Bronchial epithelial cell (primary cell): ENCODE data around the gene THADA. TPM values are rescaled to one million over a fixed set of nuclear protein-coding genes. Genes with fewer than 3 reads are reported as not detected.

Experiments
- DNase-seq: peaks from one replicate; pipeline ENCODE4 v3.0.0-alpha.2; 2010; ENCODE audit warnings: low read depth
- FAIRE-seq: peaks from 2 replicates; lab custom pipeline; 2011; peaks lifted over from hg19 to GRCh38; lab: Jason Lieb, UNC
- H3K27me3 ChIP-seq: 2 replicates; pipeline ENCODE4 v1.5.1; 2011; ENCODE audit warnings: low read length; ENCODE audit not compliant: control insufficient read depth, insufficient read depth
- H3K36me3 ChIP-seq: 2 replicates; pipeline ENCODE4 v1.5.1; 2011; ENCODE audit warnings: low read length; ENCODE audit not compliant: control insufficient read depth, insufficient read depth
- H3K4me3 ChIP-seq: 2 replicates; pipeline ENCODE4 v1.5.1; 2011; ENCODE audit warnings: mild to moderate bottlenecking, low read depth, low read length, control low read depth
- total RNA-seq: library from RNA; depleted of rRNA; stranded (reverse); fragments of >200 nt; gene quantifications from 2 replicates; pipeline ENCODE4 v1.2.1, GENCODE V29; 2014
- TF ChIP-seq, protein P1 (sequence below): IDR thresholded peaks from 2 replicates; pipeline ENCODE4 v1.5.1; 2011; ENCODE audit warnings: mild to moderate bottlenecking, moderate library complexity, low read length, control low read depth, inconsistent platforms; ENCODE audit not compliant: insufficient read depth, severe bottlenecking

The THADA gene
- total RNA-seq, 1 donor from 2014 or later, result 25.8 TPM

DNA sequence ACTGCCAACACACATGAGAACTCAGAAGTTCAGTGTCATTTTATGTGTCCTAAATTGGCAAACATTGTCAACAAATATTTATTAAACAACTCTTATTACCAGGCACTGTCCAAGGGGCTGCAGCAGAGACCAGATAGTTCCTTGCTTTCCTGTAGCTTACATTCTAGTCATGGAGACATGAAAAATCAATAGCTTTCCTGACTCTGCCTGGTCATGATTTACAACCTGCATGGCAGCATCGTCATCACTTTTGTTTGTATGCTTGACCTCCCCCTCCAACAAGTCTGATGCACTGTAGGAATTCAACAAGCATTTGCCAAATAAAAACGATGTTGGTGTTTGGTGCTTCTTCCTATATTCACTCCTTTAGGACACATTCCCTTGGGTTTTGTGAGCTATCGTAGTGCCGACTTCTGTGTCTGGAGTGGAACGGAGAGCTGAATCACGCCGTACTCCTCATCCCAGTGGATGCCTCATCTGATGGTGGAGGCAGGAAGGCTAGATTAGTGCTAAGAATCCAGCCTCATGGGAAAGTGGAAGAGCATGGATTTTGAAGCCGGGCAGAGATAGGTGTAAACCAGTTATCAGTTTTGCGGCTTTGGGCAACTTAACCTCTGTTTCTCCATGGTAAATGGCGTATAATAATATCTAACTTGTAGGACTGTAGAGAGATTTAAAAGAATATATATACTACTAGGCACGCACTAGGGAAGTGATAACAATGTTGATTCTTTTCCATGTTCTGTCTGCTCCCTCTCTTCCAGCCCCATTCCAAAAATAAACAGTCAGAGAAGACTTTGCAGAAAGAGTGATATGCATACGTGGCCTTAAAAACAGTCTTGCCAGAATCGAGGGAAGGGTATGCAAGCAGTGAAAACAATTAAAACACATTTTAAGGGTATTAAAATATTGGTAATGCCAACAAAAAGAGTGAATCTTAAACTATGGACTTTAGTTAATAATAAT lies 249.0 kb downstream of the THADA start:
- DNase-seq (no peak), FAIRE-seq (no peak)

DNA sequence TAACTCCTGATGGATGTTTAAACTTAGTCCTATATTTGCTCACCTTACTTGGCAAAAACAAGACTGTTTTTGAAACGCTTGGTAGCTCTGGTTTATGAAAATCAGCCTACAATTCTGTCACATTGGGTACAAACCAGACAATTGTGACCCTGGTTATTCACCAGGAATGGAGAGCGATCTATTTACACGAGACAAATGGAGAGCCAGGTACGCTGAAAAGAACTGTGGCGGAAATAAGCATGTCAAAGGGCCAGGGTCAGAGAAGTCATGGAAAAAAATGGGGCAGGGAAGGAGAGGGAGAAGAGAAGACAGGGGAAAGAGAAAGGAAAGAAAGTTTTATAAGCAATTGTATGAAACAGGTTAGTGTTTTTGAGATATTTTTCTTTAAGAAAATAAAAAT lies 250.0 kb downstream of the THADA start:
- Histone ChIP-seq H3K36me3 (no peaks in the 10 kb centered on the region), H3K4me3 (no peak overlapping the region), H3K27me3 (no peaks in the 10 kb centered on the region)
- FAIRE-seq, result no peak
- TF ChIP-seq, protein P1, sequence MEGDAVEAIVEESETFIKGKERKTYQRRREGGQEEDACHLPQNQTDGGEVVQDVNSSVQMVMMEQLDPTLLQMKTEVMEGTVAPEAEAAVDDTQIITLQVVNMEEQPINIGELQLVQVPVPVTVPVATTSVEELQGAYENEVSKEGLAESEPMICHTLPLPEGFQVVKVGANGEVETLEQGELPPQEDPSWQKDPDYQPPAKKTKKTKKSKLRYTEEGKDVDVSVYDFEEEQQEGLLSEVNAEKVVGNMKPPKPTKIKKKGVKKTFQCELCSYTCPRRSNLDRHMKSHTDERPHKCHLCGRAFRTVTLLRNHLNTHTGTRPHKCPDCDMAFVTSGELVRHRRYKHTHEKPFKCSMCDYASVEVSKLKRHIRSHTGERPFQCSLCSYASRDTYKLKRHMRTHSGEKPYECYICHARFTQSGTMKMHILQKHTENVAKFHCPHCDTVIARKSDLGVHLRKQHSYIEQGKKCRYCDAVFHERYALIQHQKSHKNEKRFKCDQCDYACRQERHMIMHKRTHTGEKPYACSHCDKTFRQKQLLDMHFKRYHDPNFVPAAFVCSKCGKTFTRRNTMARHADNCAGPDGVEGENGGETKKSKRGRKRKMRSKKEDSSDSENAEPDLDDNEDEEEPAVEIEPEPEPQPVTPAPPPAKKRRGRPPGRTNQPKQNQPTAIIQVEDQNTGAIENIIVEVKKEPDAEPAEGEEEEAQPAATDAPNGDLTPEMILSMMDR, result no peak
- no peak for DNase-seq

More for the DNA sequence above, 249.0 kb downstream of the THADA start:
- H3K36me3 ChIP-seq, result no peaks in the 10 kb centered on the region
- TF ChIP-seq, protein P1, result no peak
- no peak overlapping the region for H3K4me3 ChIP-seq
- H3K27me3 ChIP-seq, result no peaks in the 10 kb centered on the region

DNA sequence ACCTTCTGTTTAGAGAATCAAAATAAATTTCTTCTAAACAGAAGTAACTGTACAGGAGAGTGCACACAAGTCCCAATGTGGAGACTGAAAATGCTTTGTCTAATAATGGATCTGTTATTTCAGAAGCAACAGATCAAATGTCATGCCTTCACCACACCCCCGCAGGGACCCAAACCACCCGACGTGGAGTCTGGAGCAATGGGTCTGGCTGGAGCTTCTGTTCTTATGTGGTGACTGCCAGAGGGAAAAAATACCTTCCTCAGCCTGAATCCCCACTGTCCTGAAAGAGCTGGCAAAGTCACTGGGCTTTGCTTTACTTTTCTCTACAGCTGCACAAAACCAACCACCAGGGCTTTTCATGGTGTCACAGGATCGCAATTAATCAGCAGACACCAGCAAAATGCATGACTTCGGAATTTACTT lies 250.4 kb downstream of the THADA start:
- no peaks in the 10 kb centered on the region for H3K27me3 ChIP-seq
- FAIRE-seq (no peak), DNase-seq (no peak)
- no peaks in the 10 kb centered on the region for H3K36me3 ChIP-seq
- no peak overlapping the region for H3K4me3 ChIP-seq
- TF ChIP-seq, protein P1, result no peak

DNA sequence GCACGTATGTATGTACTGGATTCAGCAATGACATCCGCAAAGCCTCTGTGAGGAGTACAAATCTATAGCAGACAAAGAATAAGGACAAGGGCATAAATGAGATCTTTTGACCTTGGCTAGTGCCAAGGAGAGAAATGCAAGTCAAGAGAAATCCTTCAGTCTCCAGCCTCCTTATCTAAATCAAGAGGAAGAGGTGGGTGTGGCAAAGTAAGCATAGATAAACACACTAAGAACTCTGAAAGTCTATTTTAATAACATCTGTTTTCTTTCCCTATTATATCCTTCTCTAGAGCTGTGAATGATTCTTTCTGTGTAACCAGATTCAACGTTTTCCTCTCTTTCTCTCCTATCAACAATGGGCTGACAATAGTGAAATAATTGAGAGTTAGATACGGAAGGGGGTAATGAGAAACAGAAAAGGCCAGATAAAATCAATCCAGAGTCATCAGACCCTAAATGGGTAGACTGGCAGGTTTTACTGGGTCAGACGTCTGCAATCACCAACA lies 250.9 kb downstream of the THADA start:
- FAIRE-seq, result no peak
- TF ChIP-seq, protein P1, result no peak
- DNase-seq, result no peak
- Histone ChIP-seq H3K36me3 (no peaks in the 10 kb centered on the region), H3K27me3 (no peaks in the 10 kb centered on the region), H3K4me3 (no peak overlapping the region)

DNA sequence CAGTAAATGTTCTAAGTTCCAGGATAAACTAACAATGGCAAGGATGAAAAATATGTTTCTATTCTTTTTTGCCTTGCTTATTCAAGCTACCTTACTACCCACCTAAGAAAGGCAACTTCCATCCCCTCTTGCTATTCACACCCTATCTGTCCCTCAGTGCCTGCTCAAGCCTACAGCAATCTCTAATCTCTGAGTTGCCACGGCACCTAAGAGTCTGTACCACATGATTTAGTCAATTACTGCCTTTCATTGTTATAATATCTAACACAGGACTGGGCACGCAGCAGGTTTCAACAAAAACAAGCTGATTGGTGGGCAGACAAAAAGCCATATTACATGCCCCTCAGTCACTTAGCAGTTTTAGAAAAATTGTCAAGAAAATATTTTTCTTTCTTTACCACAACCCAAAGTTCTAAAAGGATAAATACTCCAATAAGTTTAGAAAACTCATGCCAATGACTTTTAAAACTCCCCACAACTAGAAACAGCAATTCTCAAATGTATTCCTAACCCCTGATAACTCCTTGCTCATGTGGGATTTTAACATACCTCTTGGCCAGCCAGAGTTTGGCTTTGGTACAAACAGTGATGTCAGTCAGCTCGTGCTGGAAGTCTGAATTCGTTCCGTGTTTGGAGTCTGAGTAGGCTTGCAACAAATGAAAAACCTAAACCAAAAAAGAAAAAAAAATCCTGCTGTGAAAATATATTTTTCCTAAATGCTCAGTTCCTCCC lies 252.1 kb downstream of the THADA start:
- TF ChIP-seq, protein P1, result no peak
- H3K27me3 ChIP-seq, result no peaks in the 10 kb centered on the region
- no peaks in the 10 kb centered on the region for H3K36me3 ChIP-seq
- no peak overlapping the region for H3K4me3 ChIP-seq
- FAIRE-seq, result no peak
- peak; percentile 70 for DNase-seq
